Measurements from ENCODE around the gene BMPER.

BMPER gene

GRCh38 chr7:34128762-34129161 lies 223.4 kb downstream of the BMPER start:
- H3K4me3 Mint-ChIP-seq: no peak overlapping the region
- peaks cover 2% of the 10 kb centered on the region for H3K27me3 Mint-ChIP-seq
- ATAC-seq (ENCODE audit: low read depth): no peak
- no peak overlapping the region for H3K27ac Mint-ChIP-seq
- DNase-seq (ENCODE audit: low spot score in 2 of 2): no peak
- H3K9me3 Mint-ChIP-seq: peaks cover 15% of the 10 kb centered on the region
- H3K4me1 Mint-ChIP-seq: no peaks in the 10 kb centered on the region
- peaks cover 2% of the 10 kb centered on the region for H3K36me3 Mint-ChIP-seq

GRCh38 chr7:34130558-34131295 lies 225.4 kb downstream of the BMPER start:
- Mint-ChIP-seq H3K9me3 (peaks cover 10% of the 10 kb centered on the region), H3K27ac (no peak overlapping the region), H3K4me3 (no peak overlapping the region), H3K27me3 (peaks cover 2% of the 10 kb centered on the region), H3K36me3 (no peaks in the 10 kb centered on the region), H3K4me1 (no peaks in the 10 kb centered on the region)
- ATAC-seq (ENCODE audit: low read depth) (no peak), DNase-seq (ENCODE audit: low spot score in 2 of 2) (no peak)

- H3K4me1 Mint-ChIP-seq: no peaks in the 10 kb centered on the region
- DNase-seq (ENCODE audit: low spot score in 2 of 2) (no peak), ATAC-seq (ENCODE audit: low read depth) (no peak)
Measured at GRCh38 chr7:34131371-34131770, 226.0 kb downstream of the BMPER start.

GRCh38 chr7:34133356-34133982 lies 228.1 kb downstream of the BMPER start:
- Mint-ChIP-seq H3K27me3 (no peaks in the 10 kb centered on the region), H3K36me3 (no peaks in the 10 kb centered on the region), H3K27ac (no peak overlapping the region), H3K9me3 (no peaks in the 10 kb centered on the region), H3K4me1 (no peaks in the 10 kb centered on the region), H3K4me3 (no peak overlapping the region)
- ATAC-seq (ENCODE audit: low read depth): no peak
- DNase-seq (ENCODE audit: low spot score in 2 of 2): no peak

More at GRCh38 chr7:34131371-34131770, 226.0 kb downstream of the BMPER start:
- H3K9me3 Mint-ChIP-seq: peaks cover 7% of the 10 kb centered on the region
- no peak overlapping the region for H3K4me3 Mint-ChIP-seq
- H3K27ac Mint-ChIP-seq: no peak overlapping the region
- H3K36me3 Mint-ChIP-seq: no peaks in the 10 kb centered on the region
- peaks cover 2% of the 10 kb centered on the region for H3K27me3 Mint-ChIP-seq

GRCh38 chr7:34133983-34134782 lies 228.8 kb downstream of the BMPER start:
- H3K27ac Mint-ChIP-seq: no peak overlapping the region
- H3K9me3 Mint-ChIP-seq: no peaks in the 10 kb centered on the region
- no peak overlapping the region for H3K4me3 Mint-ChIP-seq
- no peak for ATAC-seq (ENCODE audit: low read depth)
- no peaks in the 10 kb centered on the region for H3K36me3 Mint-ChIP-seq
- H3K27me3 Mint-ChIP-seq: no peaks in the 10 kb centered on the region
- H3K4me1 Mint-ChIP-seq: no peaks in the 10 kb centered on the region
- no peak for DNase-seq (ENCODE audit: low spot score in 2 of 2)

- no peak overlapping the region for H3K27ac Mint-ChIP-seq
- no peak for DNase-seq (ENCODE audit: low spot score in 2 of 2)
- H3K4me3 Mint-ChIP-seq: no peak overlapping the region
- ATAC-seq (ENCODE audit: low read depth): no peak
- peaks cover 2% of the 10 kb centered on the region for H3K9me3 Mint-ChIP-seq
- no peaks in the 10 kb centered on the region for H3K4me1 Mint-ChIP-seq
- no peaks in the 10 kb centered on the region for H3K36me3 Mint-ChIP-seq
- peaks cover 3% of the 10 kb centered on the region for H3K27me3 Mint-ChIP-seq
Measured at GRCh38 chr7:34135924-34136323, 230.6 kb downstream of the BMPER start.

GRCh38 chr7:34136698-34137097 lies 231.4 kb downstream of the BMPER start:
- no peak overlapping the region for H3K4me3 Mint-ChIP-seq
- H3K9me3 Mint-ChIP-seq: peaks cover 2% of the 10 kb centered on the region

GRCh38 chr7:34137176-34137575 lies 231.8 kb downstream of the BMPER start:
- no peak overlapping the region for H3K4me3 Mint-ChIP-seq
- ATAC-seq (ENCODE audit: low read depth): no peak
- no peaks in the 10 kb centered on the region for H3K36me3 Mint-ChIP-seq
- H3K27me3 Mint-ChIP-seq: peaks cover 3% of the 10 kb centered on the region
- no peak overlapping the region for H3K27ac Mint-ChIP-seq
- no peak for DNase-seq (ENCODE audit: low spot score in 2 of 2)
- no peaks in the 10 kb centered on the region for H3K4me1 Mint-ChIP-seq
- H3K9me3 Mint-ChIP-seq: peaks cover 2% of the 10 kb centered on the region

More at GRCh38 chr7:34136698-34137097, 231.4 kb downstream of the BMPER start:
- Mint-ChIP-seq H3K4me1 (no peaks in the 10 kb centered on the region), H3K27me3 (peaks cover 3% of the 10 kb centered on the region), H3K27ac (no peak overlapping the region), H3K36me3 (no peaks in the 10 kb centered on the region)
- no peak for DNase-seq (ENCODE audit: low spot score in 2 of 2)
- ATAC-seq (ENCODE audit: low read depth): no peak

- ATAC-seq (ENCODE audit: low read depth): no peak
- peaks cover 3% of the 10 kb centered on the region for H3K27me3 Mint-ChIP-seq
Measured at GRCh38 chr7:34138483-34138882, 233.1 kb downstream of the BMPER start.

GRCh38 chr7:34139086-34139485 lies 233.7 kb downstream of the BMPER start:
- Mint-ChIP-seq H3K36me3 (no peaks in the 10 kb centered on the region), H3K27ac (no peak overlapping the region), H3K9me3 (peaks cover 2% of the 10 kb centered on the region), H3K4me3 (no peak overlapping the region), H3K4me1 (no peaks in the 10 kb centered on the region), H3K27me3 (peaks cover 3% of the 10 kb centered on the region)
- no peak for ATAC-seq (ENCODE audit: low read depth)
- DNase-seq (ENCODE audit: low spot score in 2 of 2): no peak

More at GRCh38 chr7:34138483-34138882, 233.1 kb downstream of the BMPER start:
- DNase-seq (ENCODE audit: low spot score in 2 of 2): no peak
- Mint-ChIP-seq H3K9me3 (peaks cover 2% of the 10 kb centered on the region), H3K4me3 (no peak overlapping the region), H3K27ac (no peak overlapping the region), H3K36me3 (no peaks in the 10 kb centered on the region), H3K4me1 (no peaks in the 10 kb centered on the region)

GRCh38 chr7:34140066-34140465 lies 234.7 kb downstream of the BMPER start:
- Mint-ChIP-seq H3K27ac (no peak overlapping the region), H3K36me3 (no peaks in the 10 kb centered on the region), H3K27me3 (peaks cover 3% of the 10 kb centered on the region), H3K9me3 (peaks cover 2% of the 10 kb centered on the region), H3K4me1 (no peaks in the 10 kb centered on the region), H3K4me3 (no peak overlapping the region)
- ATAC-seq (ENCODE audit: low read depth) (no peak), DNase-seq (ENCODE audit: low spot score in 2 of 2) (no peak)

GRCh38 chr7:34143402-34143801 lies 238.1 kb downstream of the BMPER start:
- Mint-ChIP-seq H3K9me3 (peaks cover 2% of the 10 kb centered on the region), H3K36me3 (no peaks in the 10 kb centered on the region), H3K4me3 (no peak overlapping the region), H3K4me1 (no peaks in the 10 kb centered on the region), H3K27ac (no peak overlapping the region), H3K27me3 (peaks cover 3% of the 10 kb centered on the region)
- ATAC-seq (ENCODE audit: low read depth) (no peak), DNase-seq (ENCODE audit: low spot score in 2 of 2) (no peak)

GRCh38 chr7:34145603-34146002 lies 240.3 kb downstream of the BMPER start:
- H3K9me3 Mint-ChIP-seq: no peaks in the 10 kb centered on the region
- no peak overlapping the region for H3K27ac Mint-ChIP-seq
- H3K36me3 Mint-ChIP-seq: no peaks in the 10 kb centered on the region
- ATAC-seq (ENCODE audit: low read depth) (no peak), DNase-seq (ENCODE audit: low spot score in 2 of 2) (no peak)
- H3K27me3 Mint-ChIP-seq: no peaks in the 10 kb centered on the region
- H3K4me1 Mint-ChIP-seq: no peaks in the 10 kb centered on the region
- no peak overlapping the region for H3K4me3 Mint-ChIP-seq

- Mint-ChIP-seq H3K27ac (no peak overlapping the region), H3K36me3 (no peaks in the 10 kb centered on the region), H3K4me1 (no peaks in the 10 kb centered on the region), H3K27me3 (no peaks in the 10 kb centered on the region), H3K9me3 (peaks cover 2% of the 10 kb centered on the region), H3K4me3 (no peak overlapping the region)
- no peak for ATAC-seq (ENCODE audit: low read depth)
- no peak for DNase-seq (ENCODE audit: low spot score in 2 of 2)
Measured at GRCh38 chr7:34153656-34154270, 248.4 kb downstream of the BMPER start.

Measured in memory B cell (primary cell).